Hepatic stellate cell (primary cell): Measurements from ENCODE around the gene CDH12.
"Not testable (repeated sequence)": the region's sequence is repeated elsewhere in the genome, so short reads cannot be mapped to it uniquely, and the experiment has no call there.

ENCODE experiments used
- DNase-seq: peaks from one replicate; pipeline ENCODE4 v3.0.0; 2011; ENCODE audit warnings: low spot score

Gene CDH12

DNA sequence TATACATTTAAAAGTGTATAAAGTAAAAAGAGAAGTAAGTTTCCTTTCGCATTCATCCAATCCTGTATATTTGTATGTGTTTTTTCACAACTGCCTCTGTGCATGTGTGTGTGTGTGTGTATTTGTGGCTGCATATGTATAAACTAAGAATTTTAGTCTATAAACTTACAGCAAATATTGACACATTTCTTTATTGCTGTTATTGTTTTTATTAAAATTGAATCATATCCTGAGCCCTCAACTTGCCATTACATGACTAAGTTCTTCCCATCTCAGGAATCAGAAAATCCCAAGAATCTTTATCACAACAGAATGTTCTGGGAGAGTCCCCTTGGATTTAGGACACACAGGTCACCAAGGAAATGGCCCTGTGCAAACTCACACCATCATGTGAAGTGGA, 712.7 kb downstream of the CDH12 start:
- DNase-seq: not testable (repeated sequence)

DNA sequence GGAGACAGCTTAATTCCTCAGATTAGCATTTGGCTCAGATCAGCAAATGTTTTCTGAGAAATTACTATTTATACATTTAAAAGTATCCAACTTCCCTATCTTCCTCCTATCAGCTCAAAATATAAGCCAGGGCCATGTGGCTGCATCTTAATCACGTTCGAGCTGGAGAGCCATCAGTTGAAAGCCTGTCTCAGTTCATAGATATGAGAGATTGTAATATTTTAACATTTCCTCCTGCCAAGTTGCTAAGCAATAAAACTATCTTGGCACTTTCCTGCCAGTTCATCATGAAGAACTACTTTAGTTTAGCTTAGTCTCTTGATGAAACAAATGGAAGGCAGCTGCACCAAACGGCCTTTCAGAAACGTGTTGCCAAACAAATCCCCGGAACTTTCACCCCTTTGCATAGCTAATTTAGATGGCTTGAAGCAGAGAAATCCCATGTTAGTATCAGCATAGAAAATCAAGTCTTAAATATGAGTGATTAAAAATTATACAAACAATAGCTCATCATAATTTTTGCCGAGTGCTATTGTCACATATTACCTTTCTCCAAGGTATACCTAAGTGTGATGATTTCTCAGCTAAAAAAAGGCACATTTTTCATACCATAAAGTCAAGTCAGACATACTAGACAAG, 713.4 kb downstream of the CDH12 start:
- not testable (repeated sequence) for DNase-seq

DNA sequence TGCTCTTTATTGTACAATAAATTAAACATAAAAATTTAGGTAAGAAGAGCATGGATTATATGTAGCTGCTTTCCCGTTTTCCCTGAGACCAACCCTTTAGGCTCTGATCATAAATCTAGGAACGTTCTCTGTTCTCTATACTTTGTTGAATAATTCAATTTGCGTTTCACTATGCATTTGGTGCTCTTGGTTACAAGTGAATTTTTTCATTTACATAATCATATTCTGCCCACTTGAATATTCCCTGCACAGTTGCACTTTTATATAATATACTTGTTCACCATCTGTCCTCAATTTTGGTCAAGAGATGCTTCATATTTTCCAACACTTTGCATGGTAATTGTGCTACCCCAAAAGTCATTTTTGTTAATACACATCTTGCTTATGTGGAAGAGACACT, 741.8 kb downstream of the CDH12 start:
- DNase-seq: no peak

DNA sequence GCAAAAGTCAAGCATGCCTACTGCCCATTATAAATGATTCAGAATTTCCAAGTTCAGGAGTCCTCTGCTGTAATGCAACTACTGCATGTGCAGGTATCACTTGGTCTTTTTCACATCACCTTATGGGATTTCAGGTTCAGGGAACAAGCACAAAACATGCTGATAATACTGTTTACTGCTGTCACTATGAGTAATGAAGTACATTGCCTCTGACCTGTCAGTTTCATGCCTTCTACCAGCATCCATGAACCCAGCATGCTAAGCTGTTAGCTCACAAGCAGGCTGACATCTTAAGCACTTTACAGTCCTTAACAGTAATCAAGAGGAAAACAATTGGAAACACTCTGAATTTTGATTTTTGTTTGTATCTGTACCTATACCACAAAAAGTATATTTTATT, 743.8 kb downstream of the CDH12 start:
- no peak for DNase-seq

DNA sequence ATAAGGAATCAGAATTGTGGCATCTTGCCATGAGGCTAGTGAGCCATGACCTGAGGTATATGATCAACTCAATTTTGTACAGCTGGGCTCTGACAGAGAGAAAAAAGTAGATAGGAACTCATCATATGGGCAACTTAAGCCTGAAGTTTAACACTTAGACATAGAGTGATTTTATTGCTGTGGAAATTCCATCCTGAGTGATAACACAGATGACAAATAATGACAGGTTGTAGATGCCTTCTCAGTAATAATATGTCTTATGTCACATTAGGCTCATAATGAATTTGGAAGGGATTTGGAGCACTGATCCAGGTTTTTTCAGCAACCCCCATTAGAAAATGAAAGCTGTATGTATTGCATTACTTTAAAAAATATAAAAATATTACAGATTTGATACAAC, 744.6 kb downstream of the CDH12 start:
- DNase-seq: no peak

DNA sequence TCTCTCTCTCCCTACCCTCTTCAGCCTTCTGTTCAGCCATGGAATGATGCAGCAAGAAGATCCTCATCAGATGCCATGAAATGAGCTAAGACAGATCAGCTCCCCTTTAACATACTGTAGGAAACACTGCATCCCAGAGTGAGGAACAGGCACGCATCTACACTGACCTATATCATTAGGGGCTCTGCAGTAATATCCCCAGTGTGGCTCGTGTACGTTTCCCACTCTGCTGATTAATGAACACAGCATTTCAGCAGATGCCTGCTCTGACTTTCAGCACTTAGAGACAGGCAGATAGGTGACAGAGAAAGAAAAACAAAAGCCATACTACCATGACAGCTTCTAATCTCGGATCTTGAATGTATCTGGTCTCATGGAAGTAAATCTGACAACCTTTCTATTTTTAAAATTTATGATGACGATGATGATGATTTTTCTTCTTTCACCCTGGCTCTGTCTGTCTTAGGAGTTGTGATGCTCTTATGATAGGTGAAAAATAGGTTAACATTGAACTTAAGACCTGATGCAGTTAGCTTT, 750.3 kb downstream of the CDH12 start:
- DNase-seq: no peak

DNA sequence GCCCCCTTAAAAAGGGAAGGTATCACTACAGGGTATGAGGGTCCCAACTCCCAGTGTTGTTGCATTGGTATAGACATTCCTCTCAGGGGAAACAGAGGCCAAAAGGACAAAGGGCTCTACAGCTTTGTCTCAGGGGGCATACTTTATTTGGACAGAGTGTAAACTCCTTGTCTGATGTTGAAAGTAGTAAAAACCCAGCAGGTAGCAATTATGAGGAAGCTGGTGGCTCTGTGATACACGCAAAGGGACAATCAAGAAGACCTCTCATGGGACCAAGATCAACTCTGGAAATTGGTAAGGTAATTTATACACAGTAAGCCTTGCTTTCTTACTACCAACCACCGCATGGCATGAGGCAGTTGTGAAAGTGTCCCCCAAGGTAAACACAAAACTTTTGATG, 764.6 kb downstream of the CDH12 start:
- no peak for DNase-seq

DNA sequence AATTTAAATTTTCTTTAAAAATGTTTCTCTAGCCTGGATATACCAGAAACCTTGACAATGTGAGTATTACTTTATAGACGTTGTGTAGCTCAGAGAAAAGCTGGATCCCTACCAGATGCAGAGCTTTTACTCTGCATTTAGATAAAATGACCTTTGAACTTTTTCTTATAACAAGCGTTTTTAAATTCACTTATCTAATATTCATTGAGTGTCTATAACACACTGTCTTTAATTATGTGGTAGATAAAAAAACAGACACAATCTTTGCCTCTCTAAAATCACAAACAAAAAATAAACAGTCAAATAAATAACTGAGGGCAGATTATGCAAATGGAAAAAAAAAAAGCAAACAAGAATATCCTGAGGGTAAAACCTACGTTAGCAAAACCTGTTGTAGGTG, 773.6 kb downstream of the CDH12 start:
- no peak for DNase-seq

DNA sequence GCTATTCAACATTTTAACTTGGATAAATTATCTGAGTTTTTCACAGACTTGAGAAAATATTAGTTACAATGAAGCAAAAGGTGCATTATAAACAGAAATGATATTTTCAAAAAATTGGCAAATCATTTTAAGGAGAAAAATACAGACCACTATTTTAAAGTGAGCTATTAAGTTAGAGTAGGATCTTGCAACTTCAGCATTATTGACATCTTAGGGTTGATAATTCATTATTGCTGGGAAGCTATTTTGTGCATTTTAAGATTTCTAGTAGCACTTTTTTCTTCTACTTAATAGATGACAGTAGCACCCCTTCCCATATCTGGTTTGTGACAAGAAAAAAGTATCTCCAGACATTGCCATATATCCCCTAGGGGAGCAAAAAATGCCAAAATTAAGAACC, 774.1 kb downstream of the CDH12 start:
- DNase-seq: no peak

DNA sequence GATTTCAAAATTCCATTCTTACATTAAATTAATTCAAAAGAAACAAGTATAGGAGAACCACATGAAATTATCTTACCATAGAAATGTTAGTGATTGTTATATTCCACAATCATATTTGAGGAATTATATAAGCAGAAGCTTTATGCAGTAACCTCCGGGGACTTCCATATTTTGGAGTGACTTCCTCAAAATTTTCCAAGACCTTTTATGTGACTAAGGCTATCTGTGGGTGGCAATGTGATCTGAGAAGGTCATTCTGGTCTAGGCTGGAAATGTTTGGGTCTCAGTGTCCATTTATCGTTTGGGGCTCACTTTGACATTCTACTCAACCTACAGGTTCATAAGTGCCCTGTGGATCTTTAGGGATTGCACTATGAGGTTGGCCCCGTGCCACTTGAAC, 776.6 kb downstream of the CDH12 start:
- DNase-seq: no peak

DNA sequence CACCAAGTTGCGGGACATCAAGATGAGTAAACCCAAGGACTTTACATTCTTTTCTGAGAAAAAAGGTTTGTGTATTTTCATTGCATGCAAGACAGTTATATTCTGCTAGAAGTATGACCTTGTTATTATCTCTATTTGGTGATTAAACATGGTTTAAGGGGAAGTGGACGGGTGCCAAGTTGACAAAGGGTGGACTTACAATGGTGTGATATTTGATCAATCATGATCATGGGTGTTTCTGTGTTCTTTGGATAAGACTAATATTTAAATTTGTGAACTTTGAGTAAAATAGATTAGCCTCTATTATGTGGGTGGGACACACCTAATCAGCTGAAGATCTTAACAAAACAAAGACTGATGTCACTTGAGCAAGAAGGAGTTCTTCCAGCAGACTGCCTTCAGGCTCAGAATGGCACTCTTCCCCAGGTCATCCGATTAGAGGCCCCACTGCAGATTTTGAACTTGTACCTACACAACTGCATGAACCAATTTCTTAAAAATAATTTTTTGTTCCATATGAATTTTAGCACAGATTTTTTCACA, 782.9 kb downstream of the CDH12 start:
- no peak for DNase-seq

DNA sequence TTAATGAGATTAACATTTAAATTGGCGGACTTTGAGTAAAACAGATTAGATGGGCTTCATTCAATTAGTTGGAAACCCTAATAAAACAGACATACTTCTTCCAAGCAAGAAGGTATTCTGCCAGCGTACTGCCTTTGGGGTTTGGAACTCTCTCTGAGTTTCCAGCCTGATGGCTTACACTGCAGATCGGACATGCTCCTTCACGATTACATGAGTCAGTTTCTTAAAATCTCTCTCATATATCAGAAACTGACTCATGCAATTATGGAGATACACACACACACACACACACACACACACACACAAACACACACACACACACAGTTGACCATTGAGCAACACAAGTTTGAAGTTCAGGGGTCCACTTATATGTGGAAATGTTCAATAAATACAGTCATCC, 789.4 kb downstream of the CDH12 start:
- DNase-seq: no peak

DNA sequence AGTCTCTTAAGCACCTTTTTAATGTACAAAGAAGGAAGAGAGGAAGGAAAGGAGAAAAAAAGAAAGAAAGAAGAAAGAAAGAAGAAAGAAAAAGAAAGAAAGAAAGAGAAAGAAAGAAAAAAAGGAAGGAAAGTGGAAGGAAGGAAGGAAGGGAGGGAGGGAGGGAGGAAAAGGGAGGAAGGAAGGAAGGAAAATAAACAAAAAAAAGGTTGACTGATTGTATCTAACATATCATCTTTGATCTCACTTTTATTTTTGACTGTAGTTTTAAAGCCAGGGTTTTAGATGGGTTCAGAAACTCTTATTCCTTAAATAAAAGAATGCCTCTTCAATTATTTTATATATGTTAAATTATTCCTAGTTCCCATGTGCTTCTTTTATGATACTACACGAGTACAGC, 794.5 kb downstream of the CDH12 start:
- no peak for DNase-seq

DNA sequence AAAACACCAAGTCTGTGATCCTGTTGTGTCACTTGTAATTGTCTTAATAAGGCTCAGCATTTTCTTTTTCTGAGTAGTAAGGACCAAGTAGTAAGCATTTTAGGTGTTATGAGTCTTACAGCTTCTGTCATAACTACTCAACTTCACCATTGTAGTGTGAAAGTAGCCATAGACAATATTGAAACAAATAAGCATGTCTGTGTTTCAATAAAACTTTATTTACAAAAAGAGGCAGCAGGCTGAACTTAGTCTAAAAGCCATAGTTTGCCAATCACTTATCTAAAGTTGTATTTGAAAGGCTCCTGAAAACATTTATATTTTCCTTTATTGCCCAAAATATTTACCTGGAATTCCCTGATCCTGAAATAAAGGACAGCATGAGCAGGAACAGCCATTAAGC, 796.1 kb downstream of the CDH12 start:
- DNase-seq: no peak

DNA sequence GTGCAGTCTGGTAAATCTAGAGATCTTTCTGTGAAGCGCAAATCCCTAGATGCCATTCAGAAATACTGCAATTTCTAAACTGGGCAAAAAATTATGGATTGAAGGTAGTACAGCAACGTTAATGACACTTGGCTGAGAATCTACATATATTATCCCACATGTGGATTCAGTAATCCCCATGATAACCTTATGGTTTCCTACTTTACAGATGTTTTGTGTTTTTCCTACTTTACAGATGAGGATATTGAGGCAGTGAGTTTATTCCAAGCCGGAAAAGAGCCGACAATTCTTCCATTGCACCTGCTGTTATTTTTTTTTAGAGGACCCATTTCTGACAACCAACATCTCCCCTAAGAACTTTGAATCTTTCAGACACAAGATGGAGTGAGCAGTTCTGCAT, 796.5 kb downstream of the CDH12 start:
- DNase-seq: no peak

DNA sequence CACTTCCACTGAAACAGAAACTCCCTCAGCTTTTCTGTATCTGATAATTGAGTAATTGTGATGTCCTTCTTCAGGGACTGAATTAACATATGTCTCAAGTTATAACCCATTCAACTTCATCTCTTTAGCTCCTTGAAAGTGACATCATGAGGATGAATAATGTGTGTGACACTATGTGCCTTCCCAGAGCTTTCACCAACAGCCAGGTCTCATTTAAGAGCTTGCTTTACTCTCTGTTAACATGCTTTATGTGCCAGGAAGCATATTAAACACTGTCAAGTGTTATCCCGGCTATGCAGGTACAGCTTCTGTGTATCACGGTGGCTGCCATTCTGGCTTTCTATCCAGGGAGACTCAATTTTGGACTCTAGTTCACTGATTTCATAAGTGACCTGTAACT, 799.9 kb downstream of the CDH12 start:
- no peak for DNase-seq

DNA sequence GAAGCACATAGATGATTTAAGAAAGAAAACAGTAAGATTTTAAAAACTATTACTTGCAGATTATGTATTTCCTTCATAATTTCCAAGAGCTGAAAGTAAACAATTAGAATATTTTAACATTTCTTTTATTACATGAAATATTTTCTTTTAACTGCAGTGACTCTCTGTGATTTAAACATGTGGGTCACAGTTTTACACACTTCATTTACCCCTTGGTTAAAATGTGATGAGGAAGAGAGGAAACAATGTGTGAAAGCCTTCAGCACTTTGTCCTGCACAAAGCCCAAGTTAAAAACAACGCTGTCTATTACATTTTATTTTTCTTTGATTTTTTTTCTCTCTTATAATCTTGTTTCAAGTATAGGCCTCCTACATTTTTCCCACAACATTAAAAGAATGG, 801.3 kb downstream of the CDH12 start:
- DNase-seq: no peak

DNA sequence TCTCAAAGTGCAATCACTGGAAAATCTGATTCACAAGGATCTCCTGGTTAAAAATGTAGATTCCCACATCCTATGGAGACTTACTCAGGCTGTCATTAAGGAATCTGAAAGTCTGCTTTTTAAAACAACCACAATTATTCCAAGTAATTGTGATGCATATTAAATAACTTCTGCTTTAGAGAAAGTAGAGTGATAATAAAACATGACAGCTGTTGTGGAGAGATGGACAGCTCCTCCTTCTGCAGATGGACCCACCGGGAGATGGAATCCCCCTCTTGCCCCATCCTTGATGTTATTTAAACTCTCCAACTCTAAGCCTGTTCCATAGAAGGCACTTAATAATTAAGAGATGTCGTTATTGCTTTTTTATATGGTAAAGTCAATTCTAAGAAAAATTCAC, 802.2 kb downstream of the CDH12 start:
- DNase-seq: no peak

DNA sequence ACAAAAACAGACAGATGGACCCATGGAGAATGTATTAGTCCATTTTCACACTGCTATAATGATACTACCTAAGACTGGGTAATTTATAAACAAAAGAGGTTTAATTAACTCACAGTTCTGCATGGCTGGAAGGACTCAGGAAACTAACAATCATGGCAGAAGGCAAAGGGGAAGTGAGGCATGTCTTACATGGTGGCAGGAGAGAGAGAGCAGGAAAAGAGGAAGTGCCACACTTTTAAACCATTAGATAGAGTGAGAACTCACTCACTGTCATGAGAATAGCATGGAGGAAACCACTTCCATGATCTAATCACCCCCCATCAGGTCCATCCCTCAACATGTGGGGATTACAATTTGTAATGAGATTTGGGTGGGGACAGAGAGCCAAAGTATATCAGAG, 808.9 kb downstream of the CDH12 start:
- DNase-seq: no peak

DNA sequence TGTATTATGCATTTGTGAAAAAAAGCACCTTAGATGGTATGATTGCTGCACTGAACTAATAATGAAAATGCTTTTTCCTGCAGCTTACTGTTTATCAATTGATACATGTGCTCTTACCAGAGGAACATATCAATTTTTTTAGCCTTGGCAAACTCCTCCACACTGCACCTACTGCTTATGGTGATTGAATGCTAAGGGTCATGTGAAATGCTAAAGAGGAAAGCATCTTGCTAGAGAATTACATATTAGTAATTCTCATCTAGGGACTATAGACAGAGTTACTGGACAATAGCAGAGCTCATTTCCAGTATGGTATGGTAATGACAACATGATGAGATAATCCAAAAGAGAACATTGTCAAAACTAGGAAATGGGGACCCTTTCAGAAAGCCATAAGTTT, 817.1 kb downstream of the CDH12 start:
- no peak for DNase-seq

DNA sequence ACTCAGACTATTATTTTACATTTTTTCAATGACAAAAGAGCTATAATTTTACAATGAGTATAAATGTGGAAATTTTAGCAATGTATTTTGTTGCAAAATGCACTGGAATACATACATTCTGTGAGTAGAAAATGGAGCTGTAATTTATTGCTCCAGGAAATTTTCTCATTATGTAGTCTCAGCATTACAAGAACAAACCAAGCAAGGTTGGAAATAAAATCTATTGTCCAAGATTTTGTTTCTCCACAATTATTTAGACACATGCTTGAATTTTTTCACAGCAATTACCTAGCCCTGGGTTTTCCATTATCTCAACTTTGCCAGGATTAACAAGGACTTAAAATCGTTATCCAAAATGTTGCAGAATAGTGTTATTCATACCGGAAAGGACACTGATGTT, 820.1 kb downstream of the CDH12 start:
- no peak for DNase-seq

DNA sequence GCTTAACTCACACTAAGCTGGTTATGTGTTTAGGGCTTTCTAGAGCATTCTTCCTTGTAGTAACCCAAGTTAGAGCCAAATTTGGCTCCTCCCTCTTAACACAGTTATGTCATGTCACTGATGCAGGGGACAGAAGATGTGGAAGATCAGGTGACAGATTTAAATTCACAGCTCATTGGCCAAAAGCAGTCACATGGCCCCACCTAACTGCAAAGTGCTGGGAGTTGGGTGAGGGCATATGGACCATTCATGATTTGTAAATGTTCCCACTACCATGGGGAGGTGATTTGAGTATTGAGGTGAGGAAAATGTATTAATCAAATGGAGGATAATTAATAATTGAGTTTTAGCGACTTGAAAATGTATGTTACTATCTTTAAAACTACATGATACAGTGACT, 829.4 kb downstream of the CDH12 start:
- no peak for DNase-seq

DNA sequence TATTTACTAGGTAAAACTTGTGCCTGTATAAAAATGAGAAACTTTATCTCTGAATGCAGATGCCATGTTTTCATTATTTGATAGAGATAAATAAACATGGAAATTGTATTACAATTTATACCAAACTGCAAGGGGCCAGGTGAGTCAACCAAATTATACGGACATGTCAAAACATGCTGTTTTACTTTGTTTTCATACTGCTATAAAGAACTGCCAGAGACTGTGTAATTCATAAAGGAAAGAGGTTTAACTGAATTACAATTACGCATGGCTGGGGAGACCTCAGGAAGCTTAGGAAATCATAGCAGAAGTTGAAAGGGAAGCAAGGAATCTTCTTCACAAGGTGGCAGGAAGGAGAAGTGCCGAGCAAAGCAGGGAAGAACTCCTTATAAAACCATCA, 840.3 kb downstream of the CDH12 start:
- DNase-seq: not testable (repeated sequence)

DNA sequence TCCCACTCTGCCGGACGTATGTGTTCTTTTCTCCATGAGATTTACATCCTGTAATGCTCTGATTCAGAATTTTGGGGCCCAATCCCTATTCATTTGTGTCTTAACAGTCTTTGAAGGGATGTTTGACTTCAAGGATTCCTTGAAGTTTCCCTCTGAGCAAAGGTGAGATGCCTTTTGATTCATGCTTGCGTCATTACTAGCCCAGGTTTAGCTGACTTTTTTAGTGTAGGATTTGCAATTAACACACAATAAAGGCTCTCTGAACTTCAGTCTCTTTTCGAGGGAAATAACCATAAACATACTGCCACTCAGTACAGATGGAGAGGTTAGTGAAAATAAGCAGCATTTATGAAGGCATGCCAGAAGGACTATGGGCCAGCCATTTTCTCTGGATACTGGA, 842.3 kb downstream of the CDH12 start:
- DNase-seq: not testable (repeated sequence)
